RWPE2 (cell line): ENCODE results near the gene MRPL2.
A peak's percentile ranks its signal among the peaks of the same experiment; 100 is the strongest.

ENCODE experiments used
- ATAC-seq: fragments of 200-7000 bp; cut with Tn5 transposase; 3 replicates; pipeline ENCODE4 v1.9.1; 2021; ENCODE audit warnings: low read depth
- DNase-seq: peaks from one replicate; pipeline ENCODE4 v3.0.0-alpha.2; 2020; ENCODE audit warnings: low spot score
- H3K27ac ChIP-seq: fragments of 450-650 bp; 2 replicates; pipeline ENCODE4 v1.5.1; 2017; ENCODE audit warnings: mild to moderate bottlenecking; ENCODE audit not compliant: poor library complexity, severe bottlenecking
- H3K27me3 ChIP-seq: fragments of 250-450 bp; sonication (Bioruptor Pico); 2 replicates; pipeline ENCODE4 v1.5.1; 2021; ENCODE audit warnings: mild to moderate bottlenecking, moderate library complexity; ENCODE audit not compliant: insufficient read depth, poor library complexity, severe bottlenecking
- H3K36me3 ChIP-seq: fragments of 250-450 bp; sonication (Bioruptor Pico); 2 replicates; pipeline ENCODE4 v1.5.1; 2020; ENCODE audit warnings: low read depth, mild to moderate bottlenecking, moderate library complexity
- H3K4me1 ChIP-seq: fragments of 250-450 bp; sonication (Bioruptor Pico); 2 replicates; pipeline ENCODE4 v1.5.1; 2021; ENCODE audit warnings: mild to moderate bottlenecking, moderate library complexity; ENCODE audit not compliant: insufficient read depth, poor library complexity, severe bottlenecking
- H3K4me3 ChIP-seq: fragments of 250-450 bp; sonication (Bioruptor Pico); 2 replicates; pipeline ENCODE4 v1.5.1; 2021; ENCODE audit warnings: mild to moderate bottlenecking, moderate library complexity; ENCODE audit not compliant: severe bottlenecking
- H3K9me3 ChIP-seq: fragments of 250-450 bp; sonication (Bioruptor Pico); 2 replicates; pipeline ENCODE4 v1.5.1; 2021; ENCODE audit warnings: mild to moderate bottlenecking, moderate library complexity; ENCODE audit not compliant: severe bottlenecking
- TF ChIP-seq, protein P1 (sequence below): fragments of 450-650 bp; IDR thresholded peaks from one replicate; pipeline ENCODE4 v1.5.1; 2017; ENCODE audit warnings: mild to moderate bottlenecking, moderate library complexity; ENCODE audit not compliant: poor library complexity, severe bottlenecking

Gene MRPL2

DNA sequence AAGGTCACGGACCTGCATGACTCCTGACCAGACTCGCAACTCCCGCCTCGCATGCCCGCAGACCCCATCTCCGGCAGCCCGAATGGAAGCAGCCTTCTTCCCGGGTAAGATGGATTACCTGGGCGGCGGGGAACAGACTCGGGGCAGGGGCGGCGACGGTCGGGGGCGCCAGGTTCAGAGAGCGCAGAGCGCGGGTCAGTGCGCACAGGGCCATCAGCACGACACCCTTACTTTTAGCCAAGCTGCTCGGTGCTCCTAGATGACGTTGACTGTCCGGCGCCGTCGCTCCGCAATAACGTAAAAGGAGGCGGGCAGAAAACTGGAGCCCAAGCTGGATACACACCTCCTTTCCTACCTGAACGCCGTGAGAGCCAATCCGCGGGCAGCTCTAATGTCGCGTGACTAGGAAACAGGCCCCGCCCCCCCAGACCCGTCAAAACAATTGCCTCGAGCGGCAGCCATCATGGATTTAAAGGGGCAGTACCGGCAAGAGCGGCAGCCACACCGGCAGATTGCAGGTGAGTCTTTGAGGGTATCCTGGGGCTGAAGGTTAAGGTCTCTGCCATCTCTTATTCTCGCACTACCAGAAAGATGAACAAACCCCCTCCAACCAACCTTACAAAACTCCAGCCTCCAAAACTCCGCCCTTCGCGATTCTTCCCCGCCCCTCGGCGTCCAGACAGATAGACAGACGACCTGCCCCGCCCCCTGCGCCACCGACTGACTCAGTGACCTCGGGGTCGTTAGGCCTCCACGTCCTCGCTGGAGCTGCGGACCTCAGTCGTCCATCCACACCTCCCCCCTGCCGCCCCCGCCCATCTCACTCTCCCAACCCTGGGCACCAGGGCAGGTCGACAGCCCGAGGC is at the start of gene MRPL2, which contains the start of gene KLC4:
Gene MRPL2, minus strand, starts transcription at position 267 of the 866 bp plus-strand sequence. Its CDS starts 53 bp downstream, at position 214.
Gene KLC4, plus strand, starts transcription at position 464 of the 866 bp plus-strand sequence. CDS start 1,705 bp downstream, outside the sequence.
- peak; percentile 89 for ATAC-seq
- Histone ChIP-seq H3K27me3 (no peaks in the 10 kb centered on the region), H3K36me3 (peaks cover 28% of the 10 kb centered on the region), H3K9me3 (no peaks in the 10 kb centered on the region), H3K4me1 (no peaks in the 10 kb centered on the region), H3K4me3 (peak within 1 kb of the TSS; percentile 65), H3K27ac (peak within 1 kb of the TSS; percentile 60)
- DNase-seq, result peak; percentile 98
- TF ChIP-seq, protein P1, sequence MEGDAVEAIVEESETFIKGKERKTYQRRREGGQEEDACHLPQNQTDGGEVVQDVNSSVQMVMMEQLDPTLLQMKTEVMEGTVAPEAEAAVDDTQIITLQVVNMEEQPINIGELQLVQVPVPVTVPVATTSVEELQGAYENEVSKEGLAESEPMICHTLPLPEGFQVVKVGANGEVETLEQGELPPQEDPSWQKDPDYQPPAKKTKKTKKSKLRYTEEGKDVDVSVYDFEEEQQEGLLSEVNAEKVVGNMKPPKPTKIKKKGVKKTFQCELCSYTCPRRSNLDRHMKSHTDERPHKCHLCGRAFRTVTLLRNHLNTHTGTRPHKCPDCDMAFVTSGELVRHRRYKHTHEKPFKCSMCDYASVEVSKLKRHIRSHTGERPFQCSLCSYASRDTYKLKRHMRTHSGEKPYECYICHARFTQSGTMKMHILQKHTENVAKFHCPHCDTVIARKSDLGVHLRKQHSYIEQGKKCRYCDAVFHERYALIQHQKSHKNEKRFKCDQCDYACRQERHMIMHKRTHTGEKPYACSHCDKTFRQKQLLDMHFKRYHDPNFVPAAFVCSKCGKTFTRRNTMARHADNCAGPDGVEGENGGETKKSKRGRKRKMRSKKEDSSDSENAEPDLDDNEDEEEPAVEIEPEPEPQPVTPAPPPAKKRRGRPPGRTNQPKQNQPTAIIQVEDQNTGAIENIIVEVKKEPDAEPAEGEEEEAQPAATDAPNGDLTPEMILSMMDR, result no peak

DNA sequence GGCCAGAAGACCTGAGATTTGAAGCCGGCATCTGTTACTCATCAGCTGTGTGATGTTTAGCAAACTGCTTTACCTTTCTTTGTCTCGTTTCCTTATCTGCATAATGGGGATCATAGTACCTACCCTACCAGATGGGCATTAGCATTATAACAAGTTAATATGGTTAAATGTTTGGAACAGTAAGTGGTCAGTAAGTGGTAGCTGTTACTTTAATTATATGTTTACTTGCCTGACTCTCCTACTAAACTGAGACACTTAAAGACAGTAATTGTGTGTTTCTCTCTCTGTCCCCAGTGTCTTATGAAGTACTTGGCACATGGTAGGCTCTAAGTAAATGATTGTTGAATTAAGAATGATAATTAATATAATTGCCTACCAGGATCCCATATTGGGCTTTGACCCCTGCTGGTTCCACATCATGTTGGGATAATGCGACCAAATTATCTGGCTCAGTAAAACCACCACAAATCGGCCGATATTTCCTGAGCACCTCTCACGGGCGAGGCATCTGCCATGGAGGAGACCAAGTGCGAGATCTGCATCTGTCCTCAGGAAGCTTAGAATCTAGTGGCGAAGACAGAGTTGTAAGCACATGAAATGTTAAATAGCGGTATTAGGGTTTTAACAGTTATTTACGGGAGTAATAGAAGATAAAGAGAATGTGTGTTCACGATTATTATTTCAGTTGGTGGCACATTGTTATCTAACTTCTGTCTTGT is 48.3 kb upstream of the MRPL2 start:
- no peak overlapping the region for H3K27ac ChIP-seq
- no peak for ATAC-seq
- no peaks in the 10 kb centered on the region for H3K9me3 ChIP-seq
- no peaks in the 10 kb centered on the region for H3K27me3 ChIP-seq
- H3K4me3 ChIP-seq, result no peak overlapping the region
- DNase-seq, result no peak
- H3K36me3 ChIP-seq, result no peaks in the 10 kb centered on the region
- TF ChIP-seq, protein P1, result no peak
- peaks cover 15% of the 10 kb centered on the region for H3K4me1 ChIP-seq

DNA sequence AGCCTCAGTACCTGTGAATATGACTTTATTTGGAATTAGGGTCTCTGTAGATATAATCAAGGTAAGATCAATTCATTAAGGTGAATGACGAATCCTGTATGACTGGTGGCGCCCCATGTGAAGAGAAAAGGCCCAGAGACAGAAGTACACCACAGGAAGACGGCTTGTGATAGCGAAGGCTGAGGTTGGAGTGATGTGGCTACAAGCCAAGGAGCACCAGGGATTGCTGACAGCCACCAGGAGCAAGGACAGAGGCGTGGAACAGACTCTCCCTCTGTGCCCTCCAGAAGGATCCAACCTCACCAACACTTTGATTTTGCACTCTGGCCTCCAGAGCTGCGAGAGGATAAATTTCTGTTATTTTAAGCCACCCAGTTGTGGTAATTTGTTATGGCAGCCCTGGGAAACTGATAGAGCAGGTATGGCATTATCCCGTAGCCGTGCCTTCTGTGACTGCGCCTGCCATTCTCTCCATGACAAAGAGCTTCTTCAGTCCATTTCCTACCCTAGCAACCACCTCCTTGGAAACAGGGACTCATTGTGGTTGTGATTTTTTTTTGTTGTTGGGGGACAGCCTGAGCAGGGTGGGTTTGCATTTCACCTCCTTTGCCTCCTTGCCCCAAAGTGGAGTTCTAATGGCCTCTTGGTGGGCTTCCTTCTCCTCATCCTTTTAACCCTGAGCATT is 46.4 kb upstream of the MRPL2 start:
- no peaks in the 10 kb centered on the region for H3K36me3 ChIP-seq
- no peak overlapping the region for H3K27ac ChIP-seq
- DNase-seq (no peak), ATAC-seq (no peak)
- H3K9me3 ChIP-seq, result no peaks in the 10 kb centered on the region
- no peak overlapping the region for H3K4me3 ChIP-seq
- no peaks in the 10 kb centered on the region for H3K27me3 ChIP-seq
- H3K4me1 ChIP-seq, result peaks cover 15% of the 10 kb centered on the region
- TF ChIP-seq, protein P1, result no peak

DNA sequence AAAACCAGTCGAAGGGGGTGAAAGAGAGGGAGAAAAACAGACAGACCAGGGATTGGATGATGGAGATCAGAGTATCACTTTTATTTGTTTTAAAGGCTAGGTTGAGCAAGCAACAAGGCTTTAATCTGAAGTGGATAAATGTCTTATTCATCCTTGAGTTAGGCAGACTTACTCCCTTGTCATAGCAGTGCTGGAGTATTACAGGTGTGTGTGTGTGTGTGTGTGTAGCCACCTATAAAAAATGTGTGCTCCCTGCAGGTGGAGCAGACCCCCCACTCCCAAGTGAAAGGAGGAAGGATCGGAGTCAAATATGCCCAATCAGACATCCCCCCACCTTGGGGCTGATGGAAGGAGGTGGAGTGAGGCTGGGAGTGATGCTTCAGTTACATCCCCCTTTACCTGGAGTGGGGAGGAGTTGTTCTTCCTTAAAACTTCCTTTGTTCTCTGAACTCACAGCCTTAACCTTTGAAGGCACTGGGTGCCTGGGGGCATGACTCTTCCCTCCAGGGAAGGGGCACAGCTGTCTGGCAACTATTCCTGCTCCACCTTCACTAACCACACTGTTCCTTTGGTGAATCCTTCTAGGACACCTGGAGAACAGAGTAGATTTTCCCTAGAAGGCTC is 44.1 kb upstream of the MRPL2 start:
- no peak for DNase-seq
- H3K36me3 ChIP-seq, result no peaks in the 10 kb centered on the region
- ATAC-seq, result peak; percentile 61
- no peaks in the 10 kb centered on the region for H3K9me3 ChIP-seq
- H3K4me3 ChIP-seq, result no peak overlapping the region
- TF ChIP-seq, protein P1, result no peak
- H3K27ac ChIP-seq, result peak overlapping the region; percentile 17
- peaks cover 15% of the 10 kb centered on the region for H3K4me1 ChIP-seq
- H3K27me3 ChIP-seq, result no peaks in the 10 kb centered on the region
